ENCODE data around the gene EDEM2. TPM values are rescaled to one million over a fixed set of nuclear protein-coding genes. Genes with fewer than 3 reads are reported as not detected.

EDEM2 gene
- polyA plus RNA-seq, 2 of the 4 experiments (the other 2 are of a cell fraction), result 41.6 to 51.2 TPM

GRCh38 chr20:35181731-35182130, 34.6 kb upstream of the EDEM2 start (continued):
- TF ChIP-seq, protein P1, sequence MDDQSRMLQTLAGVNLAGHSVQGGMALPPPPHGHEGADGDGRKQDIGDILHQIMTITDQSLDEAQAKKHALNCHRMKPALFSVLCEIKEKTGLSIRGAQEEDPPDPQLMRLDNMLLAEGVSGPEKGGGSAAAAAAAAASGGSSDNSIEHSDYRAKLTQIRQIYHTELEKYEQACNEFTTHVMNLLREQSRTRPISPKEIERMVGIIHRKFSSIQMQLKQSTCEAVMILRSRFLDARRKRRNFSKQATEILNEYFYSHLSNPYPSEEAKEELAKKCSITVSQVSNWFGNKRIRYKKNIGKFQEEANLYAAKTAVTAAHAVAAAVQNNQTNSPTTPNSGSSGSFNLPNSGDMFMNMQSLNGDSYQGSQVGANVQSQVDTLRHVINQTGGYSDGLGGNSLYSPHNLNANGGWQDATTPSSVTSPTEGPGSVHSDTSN (IDR thresholded peaks at IDR 0.05), result no peak
- no peak for TF ChIP-seq CBX8 (IDR thresholded peaks at IDR 0.05)
- TF ChIP-seq SREBF2 (IDR thresholded peaks at IDR 0.05), result no peak

DNA sequence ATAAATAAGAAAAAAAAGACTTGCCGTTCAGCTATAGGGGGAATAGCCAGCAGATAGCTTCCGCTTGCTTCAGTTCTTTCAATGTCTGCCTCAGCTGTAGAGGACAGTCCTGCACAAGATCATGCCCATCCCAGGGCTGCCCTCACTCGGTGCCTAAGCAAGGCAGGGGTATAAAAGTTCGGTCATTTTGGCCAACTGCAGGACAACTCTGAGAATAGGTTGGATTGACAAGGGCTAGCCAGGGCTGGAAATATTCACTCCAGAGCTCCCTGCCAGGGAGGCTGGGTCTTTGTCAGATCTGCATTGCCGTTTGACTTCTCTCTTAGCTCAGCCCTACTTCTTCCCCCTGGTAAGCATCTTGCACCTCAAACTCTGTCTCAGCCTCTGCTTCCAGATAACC, 33.1 kb upstream of the EDEM2 start:
- TF ChIP-seq FOXS1 (CRISPR knock-in tag; IDR thresholded peaks at IDR 0.05) (no peak), SMC3 (IDR thresholded peaks at IDR 0.05) (no peak), CBX2 (IDR thresholded peaks at IDR 0.05; ENCODE audit: borderline replicate concordance, low read depth) (no peak), ATOH8 (CRISPR knock-in tag; IDR thresholded peaks at IDR 0.05; ENCODE audit: low read depth) (no peak), EP300 (IDR thresholded peaks at IDR 0.05) (no peak), POLR2AphosphoS2 (conservative IDR thresholded peaks at IDR 0.05; ENCODE audit: low read length) (no peak), CBX8 (IDR thresholded peaks at IDR 0.05) (no peak), MYC (IDR thresholded peaks at IDR 0.05; ENCODE audit: borderline replicate concordance, low read length) (no peak), BHLHE40 (IDR thresholded peaks at IDR 0.05; ENCODE audit: low read depth, low read length) (no peak), MAFK (IDR thresholded peaks at IDR 0.05; ENCODE audit: partially characterized antibody) (no peak), HOXB13 (CRISPR knock-in tag; IDR thresholded peaks at IDR 0.05; ENCODE audit: low read depth) (no peak)
- TF ChIP-seq, protein P2, sequence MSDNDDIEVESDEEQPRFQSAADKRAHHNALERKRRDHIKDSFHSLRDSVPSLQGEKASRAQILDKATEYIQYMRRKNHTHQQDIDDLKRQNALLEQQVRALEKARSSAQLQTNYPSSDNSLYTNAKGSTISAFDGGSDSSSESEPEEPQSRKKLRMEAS (IDR thresholded peaks at IDR 0.05), result no peak
- TF ChIP-seq, protein P3, sequence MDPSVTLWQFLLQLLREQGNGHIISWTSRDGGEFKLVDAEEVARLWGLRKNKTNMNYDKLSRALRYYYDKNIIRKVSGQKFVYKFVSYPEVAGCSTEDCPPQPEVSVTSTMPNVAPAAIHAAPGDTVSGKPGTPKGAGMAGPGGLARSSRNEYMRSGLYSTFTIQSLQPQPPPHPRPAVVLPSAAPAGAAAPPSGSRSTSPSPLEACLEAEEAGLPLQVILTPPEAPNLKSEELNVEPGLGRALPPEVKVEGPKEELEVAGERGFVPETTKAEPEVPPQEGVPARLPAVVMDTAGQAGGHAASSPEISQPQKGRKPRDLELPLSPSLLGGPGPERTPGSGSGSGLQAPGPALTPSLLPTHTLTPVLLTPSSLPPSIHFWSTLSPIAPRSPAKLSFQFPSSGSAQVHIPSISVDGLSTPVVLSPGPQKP (IDR thresholded peaks at IDR 0.05; ENCODE audit: low read depth, low read length), result no peak
- TF ChIP-seq, protein P4, sequence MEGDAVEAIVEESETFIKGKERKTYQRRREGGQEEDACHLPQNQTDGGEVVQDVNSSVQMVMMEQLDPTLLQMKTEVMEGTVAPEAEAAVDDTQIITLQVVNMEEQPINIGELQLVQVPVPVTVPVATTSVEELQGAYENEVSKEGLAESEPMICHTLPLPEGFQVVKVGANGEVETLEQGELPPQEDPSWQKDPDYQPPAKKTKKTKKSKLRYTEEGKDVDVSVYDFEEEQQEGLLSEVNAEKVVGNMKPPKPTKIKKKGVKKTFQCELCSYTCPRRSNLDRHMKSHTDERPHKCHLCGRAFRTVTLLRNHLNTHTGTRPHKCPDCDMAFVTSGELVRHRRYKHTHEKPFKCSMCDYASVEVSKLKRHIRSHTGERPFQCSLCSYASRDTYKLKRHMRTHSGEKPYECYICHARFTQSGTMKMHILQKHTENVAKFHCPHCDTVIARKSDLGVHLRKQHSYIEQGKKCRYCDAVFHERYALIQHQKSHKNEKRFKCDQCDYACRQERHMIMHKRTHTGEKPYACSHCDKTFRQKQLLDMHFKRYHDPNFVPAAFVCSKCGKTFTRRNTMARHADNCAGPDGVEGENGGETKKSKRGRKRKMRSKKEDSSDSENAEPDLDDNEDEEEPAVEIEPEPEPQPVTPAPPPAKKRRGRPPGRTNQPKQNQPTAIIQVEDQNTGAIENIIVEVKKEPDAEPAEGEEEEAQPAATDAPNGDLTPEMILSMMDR (IDR thresholded peaks at IDR 0.05), result no peak
- H3K4me3 ChIP-seq, result no peak overlapping the region
- H3K4me1 ChIP-seq, result peaks cover 6% of the 10 kb centered on the region
- no peak for FAIRE-seq
- H3K27ac ChIP-seq, result no peak overlapping the region
- no peak for ATAC-seq
- no peak for DNase-seq (ENCODE audit: low read depth in 1 of 2, low spot score in 1 of 2)
- no peak overlapping the region for H3K4me2 ChIP-seq
- H3K9me3 ChIP-seq, result peaks cover 6% of the 10 kb centered on the region
- POLR2A ChIA-PET, result no interaction called here
- CTCF ChIA-PET, result interaction anchor here (1.3 to 1.9 kb wide), 3 partner anchors 29 to 35 kb away, joined by 3 to 12 read pairs (median 5); partner anchors contain the start of gene EDEM2
- WGBS (ENCODE audit: missing lambda C conversion rate), result 93% methylated on average over 5 of the region's 5 CpGs

DNA sequence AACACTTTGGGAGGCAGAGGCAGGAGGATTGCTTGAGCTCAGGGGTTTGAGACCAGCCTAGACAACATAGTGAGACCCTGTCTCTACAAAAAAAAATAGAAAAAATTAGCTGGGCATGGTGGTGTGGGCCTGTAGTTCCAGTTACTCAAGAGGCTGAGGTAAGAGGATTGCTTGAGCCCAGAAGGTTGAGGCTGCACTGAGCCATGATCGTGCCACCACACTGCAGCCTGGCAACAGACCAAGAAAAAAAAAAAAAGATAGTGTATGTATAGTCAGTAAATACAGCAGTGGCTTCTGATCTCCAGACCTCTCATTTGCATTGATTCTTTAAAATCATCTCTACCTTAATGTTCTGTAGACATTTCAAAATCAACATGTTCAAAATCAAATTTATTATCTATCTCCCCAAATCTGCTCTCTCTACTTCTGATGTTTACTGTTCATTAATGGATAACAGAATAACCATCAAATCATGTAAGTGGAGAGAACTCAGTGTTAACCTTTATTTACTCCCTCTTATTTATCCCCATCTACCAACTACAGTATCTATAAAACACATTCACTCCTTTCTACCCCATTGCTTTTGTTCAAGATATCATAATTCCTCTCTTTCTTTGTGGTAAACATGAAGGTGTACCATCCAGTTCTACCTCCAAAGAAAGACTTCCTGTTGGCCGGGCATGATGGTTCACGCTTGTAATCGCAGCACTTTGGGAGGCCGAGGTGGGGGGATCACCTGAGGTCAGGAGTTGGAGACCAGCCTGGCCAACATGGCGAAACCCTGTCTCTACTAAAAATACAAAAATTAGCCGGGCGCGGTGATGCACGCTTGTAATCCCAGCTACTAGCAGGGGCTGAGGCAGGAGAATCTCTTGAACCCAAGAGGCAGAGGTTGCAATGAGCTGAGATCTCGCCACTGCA, 32.4 kb upstream of the EDEM2 start:
- 78% methylated on average over 11 of the region's 11 CpGs for WGBS (ENCODE audit: missing lambda C conversion rate)
- Histone ChIP-seq H3K27ac (no peak overlapping the region), H3K9me3 (peaks cover 6% of the 10 kb centered on the region), H3K4me1 (peaks cover 8% of the 10 kb centered on the region), H3K4me3 (no peak overlapping the region), H3K4me2 (peak overlapping the region; percentile 19; the same call in 1 of the 3 replicates)
- peak; percentile 39 for FAIRE-seq
- ATAC-seq, result no peak
- DNase-seq (ENCODE audit: low read depth in 1 of 2, low spot score in 1 of 2), result no peak
- POLR2A ChIA-PET, result interaction anchor here (0.7 kb wide), 1 partner anchor 31 kb away, joined by 3 read pairs; no protein-coding TSS in a partner anchor
- CTCF ChIA-PET, result interaction anchor here (0.7 to 1.9 kb wide), 5 partner anchors 29 to 38 kb away, joined by 3 to 12 read pairs (median 4); partner anchors contain the start of gene EDEM2
- no peak for TF ChIP-seq ZSCAN20 (CRISPR knock-in tag; IDR thresholded peaks at IDR 0.05)
- no peak for TF ChIP-seq RNF2 (IDR thresholded peaks at IDR 0.05; ENCODE audit: borderline replicate concordance, low read depth)
- TF ChIP-seq HOXB5 (CRISPR knock-in tag; IDR thresholded peaks at IDR 0.05), result no peak
- no peak for TF ChIP-seq RFX5 (IDR thresholded peaks at IDR 0.05)
- TF ChIP-seq HMGXB4 (CRISPR knock-in tag; IDR thresholded peaks at IDR 0.05; ENCODE audit: borderline replicate concordance), result no peak
- TF ChIP-seq EHF (CRISPR knock-in tag; IDR thresholded peaks at IDR 0.05), result no peak
- TF ChIP-seq FOSB (CRISPR knock-in tag; IDR thresholded peaks at IDR 0.05), result no peak
- TF ChIP-seq CBX8 (IDR thresholded peaks at IDR 0.05), result no peak
- TF ChIP-seq FOSL2 (IDR thresholded peaks at IDR 0.05), result no peak
- no peak for TF ChIP-seq FOSL2 (CRISPR knock-in tag; IDR thresholded peaks at IDR 0.05)
